Stimulated activated CD8-positive, alpha-beta memory T cell treated with anti-CD3 and anti-CD28 coated beads, Interleukin-12 subunit alpha, Interleukin-12 subunit beta, amount 100 ng/mL, for 24 hours (primary cell): ENCODE data around the gene TMEM42.

Experiments
- DNase-seq: peaks from one replicate; pipeline ENCODE4 v3.0.0-alpha.2; 2020; ENCODE audit errors: extremely low read depth

TMEM42 gene

GRCh38 chr3:44874308-44874707 is 12.6 kb downstream of the TMEM42 start, which contains the start of gene TGM4:
Gene TGM4 (plus strand): TSS chr3:44874608. CDS start chr3:44874679, 71 bp downstream.
- DNase-seq: no peak

- DNase-seq: no peak
Observed at GRCh38 chr3:44875596-44875995, 13.9 kb downstream of the TMEM42 start.

DNA sequence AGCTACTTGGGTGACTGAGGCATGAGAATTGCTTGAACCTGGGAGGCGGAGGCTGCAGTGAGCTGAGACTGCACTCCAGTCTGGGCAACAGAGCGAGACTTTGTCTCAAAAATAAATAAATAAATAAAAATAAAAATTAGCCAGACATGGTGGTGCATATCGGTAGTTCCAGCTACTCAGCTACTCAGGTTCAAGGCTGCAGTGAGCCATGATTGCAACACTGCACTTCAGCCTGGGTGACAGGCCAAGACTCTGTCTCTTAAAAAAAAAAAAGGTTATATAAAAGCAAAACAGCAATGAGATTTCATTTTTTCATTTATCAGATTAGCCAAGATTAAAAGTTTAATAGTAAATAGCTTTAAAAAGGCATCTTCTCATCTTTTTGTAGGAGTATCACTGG is 15.6 kb downstream of the TMEM42 start:
- no peak for DNase-seq

DNA sequence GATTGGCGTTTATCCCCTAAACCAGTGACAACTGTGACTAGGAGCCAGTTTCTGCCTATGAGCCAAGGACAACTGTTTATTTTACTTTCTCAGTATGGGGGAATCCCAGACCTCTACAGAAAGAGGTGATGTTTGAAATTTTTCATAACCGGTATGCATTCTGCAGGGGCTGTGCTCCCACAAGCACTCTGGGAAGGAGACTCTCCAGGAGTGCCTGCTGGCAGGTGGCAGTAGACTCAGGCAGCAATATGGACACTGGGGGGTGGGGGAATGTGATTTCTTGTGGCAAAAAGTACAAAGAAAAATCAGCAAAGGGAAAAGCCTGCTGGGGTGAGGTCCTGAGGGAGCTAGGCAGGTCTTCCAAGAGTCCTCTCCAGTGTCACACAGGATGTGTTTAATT is 18.6 kb downstream of the TMEM42 start:
- no peak for DNase-seq

- DNase-seq: no peak
Observed at GRCh38 chr3:44883213-44883955, 21.7 kb downstream of the TMEM42 start.

DNA sequence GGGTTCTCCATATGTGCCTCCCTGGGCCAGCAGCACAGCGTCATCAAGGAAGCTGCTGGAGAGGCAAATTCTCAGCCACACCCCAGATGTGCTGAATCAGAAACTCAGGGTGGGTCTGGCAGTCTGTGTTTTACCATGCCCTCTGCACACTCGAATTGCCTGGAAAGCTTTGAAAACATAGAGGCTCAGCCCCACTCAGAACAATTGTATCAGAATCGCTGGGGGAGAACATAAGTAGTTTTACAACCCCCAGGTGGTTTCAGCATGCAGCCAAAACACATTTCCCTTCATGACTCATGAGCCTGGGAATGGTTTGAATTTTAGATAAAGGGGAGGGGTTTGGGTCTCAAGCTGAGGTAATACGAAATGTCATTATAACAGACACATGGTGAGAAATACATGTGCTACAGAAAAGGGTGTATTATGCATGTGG is 22.3 kb downstream of the TMEM42 start:
- DNase-seq: no peak

GRCh38 chr3:44885618-44886017 is 23.9 kb downstream of the TMEM42 start:
- DNase-seq: no peak

- no peak for DNase-seq
Observed at GRCh38 chr3:44886561-44886960, 24.8 kb downstream of the TMEM42 start.

DNA sequence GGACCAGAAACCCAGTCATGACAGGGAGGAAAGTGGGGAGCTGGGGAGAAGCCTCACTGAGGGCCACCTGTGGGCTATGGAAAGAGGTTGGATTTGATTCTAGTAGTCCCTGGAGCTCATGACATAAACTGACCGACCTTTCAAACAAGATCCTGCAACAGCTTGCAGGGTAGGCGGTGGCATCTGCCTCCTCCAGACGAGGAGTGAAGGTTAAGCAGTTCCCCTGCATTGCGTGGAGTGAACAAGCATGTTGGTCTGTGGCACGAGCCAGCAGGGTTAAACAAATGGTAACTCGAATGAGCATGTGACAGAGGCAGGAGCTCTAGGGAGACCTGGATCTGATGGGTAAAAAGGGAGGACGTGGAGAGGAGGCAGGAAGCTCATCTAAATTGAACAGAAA is 25.4 kb downstream of the TMEM42 start:
- no peak for DNase-seq

- no peak for DNase-seq
Observed at GRCh38 chr3:44890258-44890657, 28.5 kb downstream of the TMEM42 start.

DNA sequence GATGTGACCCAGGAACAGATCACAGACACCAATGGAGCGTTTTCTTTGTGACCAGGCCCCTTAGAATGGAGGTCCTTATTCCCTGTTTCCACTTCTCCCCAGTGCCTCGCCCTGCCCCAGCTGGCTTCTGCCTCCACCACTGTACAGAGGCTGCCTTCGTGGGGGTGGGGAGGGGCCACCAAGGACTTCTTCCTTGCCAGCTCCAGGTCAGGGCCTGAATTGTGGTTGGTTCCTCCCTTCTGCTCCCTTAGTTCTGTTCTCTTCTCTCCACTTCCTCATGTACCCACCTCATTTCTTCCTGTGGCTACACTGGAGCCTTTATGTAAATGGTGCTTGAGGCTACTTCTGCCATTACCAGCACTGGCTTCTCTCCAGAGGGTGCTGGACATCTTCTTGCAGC is 29.1 kb downstream of the TMEM42 start:
- DNase-seq: no peak

GRCh38 chr3:44892689-44893088 is 31.0 kb downstream of the TMEM42 start:
- DNase-seq: no peak

GRCh38 chr3:44893097-44893496 is 31.4 kb downstream of the TMEM42 start:
- no peak for DNase-seq

GRCh38 chr3:44894485-44894884 is 32.8 kb downstream of the TMEM42 start:
- no peak for DNase-seq

DNA sequence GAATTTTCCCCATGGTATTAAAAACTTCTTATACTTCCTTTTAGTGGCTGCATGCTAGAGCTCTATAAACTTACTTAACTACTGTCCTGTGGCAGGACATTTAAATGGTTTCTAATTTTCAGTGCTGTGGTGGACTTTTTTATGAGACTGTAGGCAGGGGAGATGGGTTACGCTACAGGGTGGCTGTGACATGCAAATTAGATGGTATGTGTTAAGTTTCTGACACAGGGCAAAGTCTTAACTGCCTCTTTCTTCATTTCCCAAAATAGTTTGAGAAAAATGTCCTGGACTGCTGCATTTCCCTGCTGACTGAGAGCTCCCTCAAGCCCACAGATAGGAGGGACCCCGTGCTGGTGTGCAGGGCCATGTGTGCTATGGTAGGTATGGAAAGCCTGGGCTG is 34.7 kb downstream of the TMEM42 start:
- no peak for DNase-seq

GRCh38 chr3:44899683-44900367 is 38.1 kb downstream of the TMEM42 start:
- no peak for DNase-seq

- DNase-seq: no peak
Observed at GRCh38 chr3:44902628-44903027, 40.9 kb downstream of the TMEM42 start.

DNA sequence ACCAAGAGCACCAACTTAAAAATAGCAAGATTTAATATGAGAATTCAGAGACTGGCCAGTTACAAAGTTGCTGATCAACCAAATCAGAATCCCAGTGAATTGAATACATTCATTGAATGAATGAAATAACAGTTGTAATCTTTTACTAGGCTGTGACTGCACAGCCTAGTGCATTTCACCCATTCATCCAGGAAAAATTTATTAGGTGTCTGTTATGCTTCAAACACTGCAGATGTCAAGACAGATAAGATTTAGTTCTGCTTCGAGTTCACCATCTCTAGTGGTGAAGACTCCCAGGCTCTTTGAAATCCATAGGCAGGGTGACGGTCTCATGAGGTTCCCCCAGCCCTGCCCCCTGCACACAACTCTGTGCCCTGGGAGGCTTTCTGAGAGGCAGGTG is 41.6 kb downstream of the TMEM42 start:
- no peak for DNase-seq

GRCh38 chr3:44903751-44904150 is 42.0 kb downstream of the TMEM42 start:
- DNase-seq: no peak

DNA sequence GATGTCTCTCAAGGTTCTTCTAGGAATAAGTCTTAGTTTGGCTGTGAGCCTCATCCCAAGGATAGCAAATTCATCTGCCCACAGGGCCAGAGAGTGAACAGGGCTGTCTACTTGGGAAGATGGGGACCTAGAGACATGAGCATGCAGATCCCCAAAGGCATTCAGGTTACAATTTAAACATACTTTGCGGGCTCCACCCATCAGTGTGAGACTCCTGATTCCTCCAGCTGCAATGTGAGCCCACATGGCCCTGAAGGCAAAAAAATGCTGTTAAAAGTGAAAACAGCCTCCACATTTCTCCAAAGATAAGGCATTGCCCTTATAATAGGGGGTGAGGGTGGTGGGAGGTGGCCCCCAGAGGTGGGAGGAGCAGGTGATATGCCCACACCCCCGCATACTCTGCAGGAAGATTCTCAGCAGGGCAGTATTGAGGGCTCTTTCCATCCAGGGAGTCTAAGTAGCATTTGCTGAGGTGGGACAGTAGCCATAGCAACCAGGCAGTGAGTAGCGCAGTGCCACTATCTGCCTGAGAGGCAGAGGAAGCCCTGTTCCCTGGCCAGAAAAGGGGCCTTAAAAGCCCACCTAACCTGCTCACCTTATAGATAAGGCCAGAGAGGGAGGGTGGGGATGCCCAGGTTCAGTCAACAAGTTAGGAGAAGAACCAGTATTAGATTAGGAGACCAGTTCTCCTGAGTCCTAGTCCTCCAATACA is 43.9 kb downstream of the TMEM42 start:
- no peak for DNase-seq

DNA sequence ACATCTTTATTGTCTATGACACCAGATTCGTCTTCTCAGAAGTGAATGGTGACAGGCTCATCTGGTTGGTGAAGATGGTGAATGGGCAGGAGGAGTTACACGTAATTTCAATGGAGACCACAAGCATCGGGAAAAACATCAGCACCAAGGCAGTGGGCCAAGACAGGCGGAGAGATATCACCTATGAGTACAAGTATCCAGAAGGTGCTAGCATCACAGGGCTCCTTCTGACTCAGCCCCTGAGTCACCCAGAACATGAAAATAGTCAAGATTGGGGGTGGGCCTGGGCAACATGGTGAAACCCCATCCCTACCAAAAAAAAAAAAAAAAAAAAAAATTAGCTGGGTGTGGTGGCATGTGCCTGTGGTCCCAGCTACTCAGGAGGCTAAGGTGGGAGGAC is 45.3 kb downstream of the TMEM42 start:
- DNase-seq: no peak

DNA sequence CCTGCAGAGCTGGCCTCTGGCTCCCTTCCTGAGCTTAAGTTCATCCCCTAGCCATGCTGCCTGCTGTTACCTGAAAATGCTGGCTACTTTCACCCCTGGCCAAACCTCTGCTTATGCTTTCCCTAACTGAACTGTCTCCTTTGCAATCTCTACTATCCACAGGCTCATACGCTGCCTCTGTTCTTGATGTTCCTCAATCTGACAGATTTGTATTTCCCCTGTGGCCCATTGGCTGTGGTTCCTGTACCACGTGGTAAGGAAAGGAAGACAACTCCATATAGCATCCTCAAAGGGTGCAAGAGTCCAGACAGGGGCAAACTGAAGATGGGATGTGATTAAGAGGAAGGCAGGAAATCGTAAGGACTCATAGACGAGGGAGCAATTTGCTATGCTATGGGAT is 45.9 kb downstream of the TMEM42 start:
- no peak for DNase-seq

DNA sequence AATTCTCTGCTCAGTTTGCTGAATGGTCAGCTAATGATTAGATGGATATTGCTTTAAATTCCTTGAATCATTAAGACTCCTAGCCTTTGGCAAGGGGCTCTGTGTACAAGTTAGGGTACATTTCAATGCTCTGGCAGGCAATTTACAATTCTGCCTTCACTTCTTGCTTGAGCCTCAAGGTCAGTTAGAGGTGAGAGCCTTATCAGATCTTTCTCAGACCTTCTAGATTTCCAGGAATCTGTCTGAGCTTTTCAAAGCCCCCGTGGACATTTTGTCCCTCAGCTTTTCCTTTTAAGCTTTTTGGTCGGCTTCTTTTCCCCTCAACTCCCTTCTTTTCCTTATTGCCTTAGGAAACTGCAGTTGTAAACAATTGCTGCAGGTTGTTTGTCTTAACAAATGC is 47.4 kb downstream of the TMEM42 start:
- no peak for DNase-seq
